ENCODE data around the gene JAM3. TPM values are rescaled to one million over a fixed set of nuclear protein-coding genes. Genes with fewer than 3 reads are reported as not detected.

JAM3 gene
- total RNA-seq, 1 experiment from 2014 or later: 9.0 TPM

- no peak for DNase-seq (ENCODE audit: low spot score)
- TF ChIP-seq EZH2 (IDR thresholded peaks at IDR 0.05; ENCODE audit: borderline replicate concordance, low read depth, low read length, poor library complexity, severe bottlenecking): no peak
- TF ChIP-seq CTCF (conservative IDR thresholded peaks at IDR 0.05; ENCODE audit: low read depth, low read length): no peak
- Histone ChIP-seq H3K27me3 (replicated peaks; ENCODE audit: insufficient read depth, low read depth, low read length, poor library complexity) (no peaks in the 10 kb centered on the region), H3K4me3 (ENCODE audit: low read depth, low read length, poor library complexity, severe bottlenecking) (no peak overlapping the region), H3K4me1 (ENCODE audit: insufficient read depth, low read length, poor library complexity, severe bottlenecking) (peaks cover 10% of the 10 kb centered on the region), H3K36me3 (ENCODE audit: insufficient read depth, low read length, poor library complexity, severe bottlenecking) (no peaks in the 10 kb centered on the region), H3K9me3 (ENCODE audit: low read depth, low read length, poor library complexity, severe bottlenecking) (no peaks in the 10 kb centered on the region), H3K27ac (ENCODE audit: low read depth, low read length, poor library complexity, severe bottlenecking) (no peak overlapping the region)
- CTCF ChIA-PET: interaction anchor here (0.5 to 1.5 kb wide), 2 partner anchors 30 to 117 kb away, joined by 3 to 7 read pairs; no protein-coding TSS in a partner anchor
- POLR2A ChIA-PET (ENCODE audit: low non-redundant PET): no interaction called here
- BruUV-seq (replicated peaks): no TSS peak
- intact Hi-C loops (cut with micrococcal nuclease; ENCODE audit: unreplicated experiment): loop anchor here (1.0 kb wide), 1 partner anchor 117 kb away; no protein-coding TSS in a partner anchor
These were observed 24.2 kb upstream of the JAM3 start for GRCh38 chr11:134044514-134045284.

GRCh38 chr11:134045799-134046635, 22.9 kb upstream of the JAM3 start:
- ChIA-PET CTCF (interaction anchor here (1.5 kb wide), 1 partner anchor 119 kb away, joined by 7 read pairs; no protein-coding TSS in a partner anchor), POLR2A (ENCODE audit: low non-redundant PET) (no interaction called here)
- no TSS peak for BruUV-seq (replicated peaks)
- Histone ChIP-seq H3K36me3 (ENCODE audit: insufficient read depth, low read length, poor library complexity, severe bottlenecking) (no peaks in the 10 kb centered on the region), H3K4me3 (ENCODE audit: low read depth, low read length, poor library complexity, severe bottlenecking) (no peak overlapping the region), H3K4me1 (ENCODE audit: insufficient read depth, low read length, poor library complexity, severe bottlenecking) (peaks cover 13% of the 10 kb centered on the region), H3K27ac (ENCODE audit: low read depth, low read length, poor library complexity, severe bottlenecking) (no peak overlapping the region), H3K27me3 (replicated peaks; ENCODE audit: insufficient read depth, low read depth, low read length, poor library complexity) (no peaks in the 10 kb centered on the region), H3K9me3 (ENCODE audit: low read depth, low read length, poor library complexity, severe bottlenecking) (no peaks in the 10 kb centered on the region)
- no peak for DNase-seq (ENCODE audit: low spot score)
- TF ChIP-seq EZH2 (IDR thresholded peaks at IDR 0.05; ENCODE audit: borderline replicate concordance, low read depth, low read length, poor library complexity, severe bottlenecking) (no peak), CTCF (conservative IDR thresholded peaks at IDR 0.05; ENCODE audit: low read depth, low read length) (peak; percentile 40)
- intact Hi-C loops (cut with micrococcal nuclease; ENCODE audit: unreplicated experiment): loop anchor here (1.0 kb wide), 1 partner anchor 119 kb away; no protein-coding TSS in a partner anchor

- ChIA-PET CTCF (no interaction called here), POLR2A (ENCODE audit: low non-redundant PET) (no interaction called here)
- Histone ChIP-seq H3K27me3 (replicated peaks; ENCODE audit: insufficient read depth, low read depth, low read length, poor library complexity) (no peaks in the 10 kb centered on the region), H3K4me3 (ENCODE audit: low read depth, low read length, poor library complexity, severe bottlenecking) (no peak overlapping the region), H3K9me3 (ENCODE audit: low read depth, low read length, poor library complexity, severe bottlenecking) (no peaks in the 10 kb centered on the region), H3K27ac (ENCODE audit: low read depth, low read length, poor library complexity, severe bottlenecking) (no peak overlapping the region), H3K4me1 (ENCODE audit: insufficient read depth, low read length, poor library complexity, severe bottlenecking) (peaks cover 13% of the 10 kb centered on the region), H3K36me3 (ENCODE audit: insufficient read depth, low read length, poor library complexity, severe bottlenecking) (no peaks in the 10 kb centered on the region)
- TF ChIP-seq CTCF (conservative IDR thresholded peaks at IDR 0.05; ENCODE audit: low read depth, low read length): no peak
- TF ChIP-seq EZH2 (IDR thresholded peaks at IDR 0.05; ENCODE audit: borderline replicate concordance, low read depth, low read length, poor library complexity, severe bottlenecking): no peak
- intact Hi-C loops (cut with micrococcal nuclease; ENCODE audit: unreplicated experiment): no loop called here
- DNase-seq (ENCODE audit: low spot score): no peak
- BruUV-seq (replicated peaks): no TSS peak
These were observed 22.0 kb upstream of the JAM3 start for GRCh38 chr11:134046681-134047449.

Data from A673 (cell line).